Measurements from ENCODE around the gene PPFIA3. TPM values are rescaled to one million over a fixed set of nuclear protein-coding genes. Genes with fewer than 3 reads are reported as not detected.
A peak's percentile ranks its signal among the peaks of the same experiment; 100 is the strongest.

The PPFIA3 gene
- polyA plus RNA-seq, 2 of the 4 experiments (the other 2 are of a cell fraction), result 3.2 to 7.3 TPM

DNA sequence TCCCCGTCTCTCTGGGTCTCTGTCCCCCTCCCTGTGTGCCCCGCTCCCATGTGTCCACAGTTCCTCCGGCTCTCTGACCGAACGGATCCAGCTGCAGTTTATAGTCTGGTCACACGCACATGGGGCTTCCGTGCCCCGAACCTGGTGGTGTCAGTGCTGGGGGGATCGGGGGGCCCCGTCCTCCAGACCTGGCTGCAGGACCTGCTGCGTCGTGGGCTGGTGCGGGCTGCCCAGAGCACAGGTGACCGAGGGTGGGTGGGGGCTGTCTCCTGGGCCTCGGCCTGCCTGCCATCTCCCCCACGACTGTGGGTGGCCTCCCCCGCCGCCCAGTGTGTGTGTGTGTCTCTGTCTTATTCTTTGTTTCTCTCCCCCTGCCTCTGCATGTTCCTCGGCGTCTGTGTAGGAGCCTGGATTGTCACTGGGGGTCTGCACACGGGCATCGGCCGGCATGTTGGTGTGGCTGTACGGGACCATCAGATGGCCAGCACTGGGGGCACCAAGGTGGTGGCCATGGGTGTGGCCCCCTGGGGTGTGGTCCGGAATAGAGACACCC is 48.6 kb downstream of the PPFIA3 start:
- ATAC-seq, result peak in 1 of 2 experiments; percentile 37; a peak in 2 of 6 replicates
- no peak for DNase-seq (ENCODE audit: low read depth in 1 of 2, low spot score in 1 of 2)
- no peak for FAIRE-seq
- POLR2A ChIA-PET, result no interaction called here
- TF ChIP-seq CBX2 (IDR thresholded peaks at IDR 0.05; ENCODE audit: borderline replicate concordance, low read depth) (no peak), MAFK (IDR thresholded peaks at IDR 0.05; ENCODE audit: partially characterized antibody) (no peak), ELK1 (IDR thresholded peaks at IDR 0.05; ENCODE audit: low read depth, low read length) (no peak), MAZ (IDR thresholded peaks at IDR 0.05; ENCODE audit: borderline replicate concordance, low read depth, low read length) (no peak)
- WGBS (ENCODE audit: missing lambda C conversion rate), result 87% methylated on average over 25 of the region's 25 CpGs
- Histone ChIP-seq H3K27ac (no peak overlapping the region), H3K9me3 (no peaks in the 10 kb centered on the region), H3K4me2 (no peak overlapping the region), H3K4me1 (peaks cover 10% of the 10 kb centered on the region; the same call in 2 of the 3 replicates), H3K4me3 (no peak overlapping the region)
- CTCF ChIA-PET, result interaction anchor here (0.6 to 1.1 kb wide), 2 partner anchors 31 to 238 kb away, joined by 3 to 4 read pairs; no protein-coding TSS in a partner anchor

DNA sequence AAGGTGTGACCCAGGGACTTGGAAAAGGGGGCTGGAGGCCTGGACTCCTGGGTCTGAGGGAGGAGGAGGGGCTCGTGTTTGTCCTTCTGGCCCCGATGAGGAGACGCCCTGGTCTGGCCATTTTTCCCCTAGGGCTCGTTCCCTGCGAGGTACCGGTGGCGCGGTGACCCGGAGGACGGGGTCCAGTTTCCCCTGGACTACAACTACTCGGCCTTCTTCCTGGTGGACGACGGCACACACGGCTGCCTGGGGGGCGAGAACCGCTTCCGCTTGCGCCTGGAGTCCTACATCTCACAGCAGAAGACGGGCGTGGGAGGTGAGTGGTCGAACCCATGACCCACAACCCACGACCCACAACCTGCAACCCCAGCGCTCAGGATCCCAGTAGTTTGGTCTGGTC is 49.1 kb downstream of the PPFIA3 start:
- 93% methylated on average over 23 of the region's 23 CpGs for WGBS (ENCODE audit: missing lambda C conversion rate)

DNA sequence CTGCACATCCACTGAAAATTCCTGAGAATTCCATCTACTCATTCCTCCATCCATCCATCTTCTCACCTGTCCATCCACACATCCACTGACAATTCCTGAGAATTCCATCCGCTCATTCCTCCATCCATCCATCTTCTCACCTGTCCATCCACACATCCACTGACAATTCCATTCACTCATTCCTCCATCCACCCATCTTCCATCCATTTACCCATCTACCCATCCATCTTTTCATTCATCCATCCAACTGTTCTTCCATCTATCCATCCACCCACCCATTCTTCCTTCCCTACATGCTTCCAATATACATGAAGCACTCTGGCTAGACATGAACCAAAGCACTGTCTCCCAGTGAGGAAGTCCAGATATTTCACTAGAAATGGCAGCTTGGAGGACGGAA is 53.9 kb downstream of the PPFIA3 start:
- WGBS (ENCODE audit: missing lambda C conversion rate), result 93% methylated on average over 2 of the region's 2 CpGs
- ATAC-seq (no peak), DNase-seq (ENCODE audit: low read depth in 1 of 2, low spot score in 1 of 2) (no peak), FAIRE-seq (no peak)
- Histone ChIP-seq H3K27ac (no peak overlapping the region), H3K4me3 (no peak overlapping the region), H3K9me3 (no peaks in the 10 kb centered on the region), H3K4me2 (no peak overlapping the region), H3K4me1 (peaks cover 10% of the 10 kb centered on the region; the same call in 2 of the 3 replicates)
- no peak for TF ChIP-seq MAZ (IDR thresholded peaks at IDR 0.05; ENCODE audit: borderline replicate concordance, low read depth, low read length)
- no peak for TF ChIP-seq PBX3 (IDR thresholded peaks at IDR 0.05)
- TF ChIP-seq NPAS2 (CRISPR knock-in tag; IDR thresholded peaks at IDR 0.05; ENCODE audit: borderline replicate concordance), result no peak
- no peak for TF ChIP-seq TFCP2L1 (CRISPR knock-in tag; IDR thresholded peaks at IDR 0.05)
- TF ChIP-seq HES2 (IDR thresholded peaks at IDR 0.05), result no peak
- TF ChIP-seq MYC (IDR thresholded peaks at IDR 0.05; ENCODE audit: borderline replicate concordance, low read length), result no peak
- TF ChIP-seq CBX8 (IDR thresholded peaks at IDR 0.05), result no peak
- no peak for TF ChIP-seq NR3C1 (IDR thresholded peaks at IDR 0.05)
- TF ChIP-seq, protein P1, sequence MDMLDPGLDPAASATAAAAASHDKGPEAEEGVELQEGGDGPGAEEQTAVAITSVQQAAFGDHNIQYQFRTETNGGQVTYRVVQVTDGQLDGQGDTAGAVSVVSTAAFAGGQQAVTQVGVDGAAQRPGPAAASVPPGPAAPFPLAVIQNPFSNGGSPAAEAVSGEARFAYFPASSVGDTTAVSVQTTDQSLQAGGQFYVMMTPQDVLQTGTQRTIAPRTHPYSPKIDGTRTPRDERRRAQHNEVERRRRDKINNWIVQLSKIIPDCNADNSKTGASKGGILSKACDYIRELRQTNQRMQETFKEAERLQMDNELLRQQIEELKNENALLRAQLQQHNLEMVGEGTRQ (IDR thresholded peaks at IDR 0.05), result no peak
- TF ChIP-seq REST (IDR thresholded peaks at IDR 0.05), result no peak
- no peak for TF ChIP-seq ESRRA (IDR thresholded peaks at IDR 0.05; ENCODE audit: borderline replicate concordance, low read length)
- no peak for TF ChIP-seq FOSB (CRISPR knock-in tag; IDR thresholded peaks at IDR 0.05)
- TF ChIP-seq RFX5 (IDR thresholded peaks at IDR 0.05), result no peak
- TF ChIP-seq ATOH8 (CRISPR knock-in tag; IDR thresholded peaks at IDR 0.05; ENCODE audit: low read depth), result no peak
- TF ChIP-seq NFE2L2 (conservative IDR thresholded peaks at IDR 0.05; ENCODE audit: low read length), result no peak
- ChIA-PET POLR2A (no interaction called here), CTCF (interaction anchor here (1.1 kb wide), 1 partner anchor 53 kb away, joined by 3 read pairs; no protein-coding TSS in a partner anchor)

More for the DNA sequence above, 49.1 kb downstream of the PPFIA3 start:
- no peak for DNase-seq (ENCODE audit: low read depth in 1 of 2, low spot score in 1 of 2)
- CTCF ChIA-PET, result interaction anchor here (0.5 to 3.0 kb wide), 5 partner anchors 30 to 276 kb away, joined by 3 to 11 read pairs (median 4); no protein-coding TSS in a partner anchor
- H3K27ac ChIP-seq, result no peak overlapping the region
- FAIRE-seq, result no peak
- no peak overlapping the region for H3K4me3 ChIP-seq
- no peaks in the 10 kb centered on the region for H3K9me3 ChIP-seq
- POLR2A ChIA-PET, result no interaction called here
- H3K4me1 ChIP-seq, result peaks cover 10% of the 10 kb centered on the region; the same call in 2 of the 3 replicates
- TF ChIP-seq MYC (IDR thresholded peaks at IDR 0.05; ENCODE audit: borderline replicate concordance, low read length) (no peak), RARB (CRISPR knock-in tag; IDR thresholded peaks at IDR 0.05) (no peak), EP300 (IDR thresholded peaks at IDR 0.05) (no peak)
- H3K4me2 ChIP-seq, result no peak overlapping the region
- no peak for ATAC-seq
